HG02885 (cell line): ENCODE data around the gene ARHGEF11.

Source experiments
- ATAC-seq: cut with Tn5 transposase; IDR thresholded peaks from one replicate; pipeline ENCODE4 v1.9.1; 2021; ENCODE audit warnings: mild to moderate bottlenecking; ENCODE audit not compliant: unreplicated experiment, poor library complexity

ARHGEF11 gene

DNA sequence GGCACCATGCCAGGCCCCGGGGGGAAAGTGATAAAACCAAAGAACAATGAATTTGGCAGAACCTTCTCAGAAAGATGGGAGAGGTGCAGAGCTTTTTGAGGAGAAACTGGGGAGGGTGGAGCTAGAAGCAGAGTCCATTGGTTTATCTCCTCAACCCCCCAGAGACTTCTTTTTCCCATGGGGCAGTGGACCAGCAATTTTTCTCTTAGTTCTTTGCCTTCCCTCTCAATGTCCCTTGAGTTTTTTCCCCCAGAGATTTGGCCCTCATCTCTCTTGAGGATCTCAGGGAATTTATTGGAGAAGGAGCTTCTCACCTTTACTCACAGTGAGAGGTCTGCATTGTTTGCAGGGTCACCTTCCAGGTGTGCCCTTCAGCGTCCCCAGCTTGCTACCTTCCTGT lies 5.3 kb upstream of the ARHGEF11 start:
- ATAC-seq, result no peak

DNA sequence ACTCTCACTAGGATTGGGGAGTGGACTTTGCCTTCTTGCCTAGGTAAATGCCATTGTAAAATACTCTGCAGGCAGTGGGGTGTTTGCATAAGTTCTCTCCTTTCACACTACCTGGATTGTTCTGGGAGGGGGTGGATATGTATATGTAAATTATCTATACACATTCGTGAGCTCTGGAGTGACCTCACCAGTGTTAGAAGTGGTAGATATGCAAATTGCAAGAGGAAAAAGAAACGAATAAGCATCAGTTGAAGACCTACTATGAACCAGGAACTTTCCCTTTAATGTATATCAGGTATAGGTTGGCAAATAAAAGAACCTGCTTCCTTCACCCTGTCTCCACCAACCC lies 1.5 kb upstream of the ARHGEF11 start:
- no peak for ATAC-seq

- ATAC-seq, result no peak
Measured at GRCh38 chr1:157044326-157044725, 1.2 kb downstream of the ARHGEF11 start.

DNA sequence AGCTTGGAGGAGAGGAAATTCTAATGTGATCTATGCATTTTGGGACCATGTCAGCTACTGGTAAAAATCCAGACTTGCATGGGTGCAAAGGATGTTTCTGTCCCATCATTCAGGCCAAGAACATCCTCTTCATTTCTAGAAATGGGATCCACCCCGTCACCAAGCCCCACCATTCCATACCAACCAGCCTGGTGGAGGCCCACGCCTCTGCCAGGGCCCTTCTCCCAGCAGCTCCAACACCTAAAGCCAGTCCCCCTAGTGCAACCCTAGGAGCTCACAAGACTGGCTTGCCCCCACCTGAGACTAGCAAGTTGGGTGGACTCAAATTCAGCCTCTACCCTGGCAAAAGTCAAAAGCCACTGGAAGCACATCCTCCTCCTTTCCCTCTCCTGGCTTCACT lies 1.9 kb downstream of the ARHGEF11 start:
- ATAC-seq, result no peak

- no peak for ATAC-seq
Measured at GRCh38 chr1:157042846-157043245, 2.7 kb downstream of the ARHGEF11 start.

DNA sequence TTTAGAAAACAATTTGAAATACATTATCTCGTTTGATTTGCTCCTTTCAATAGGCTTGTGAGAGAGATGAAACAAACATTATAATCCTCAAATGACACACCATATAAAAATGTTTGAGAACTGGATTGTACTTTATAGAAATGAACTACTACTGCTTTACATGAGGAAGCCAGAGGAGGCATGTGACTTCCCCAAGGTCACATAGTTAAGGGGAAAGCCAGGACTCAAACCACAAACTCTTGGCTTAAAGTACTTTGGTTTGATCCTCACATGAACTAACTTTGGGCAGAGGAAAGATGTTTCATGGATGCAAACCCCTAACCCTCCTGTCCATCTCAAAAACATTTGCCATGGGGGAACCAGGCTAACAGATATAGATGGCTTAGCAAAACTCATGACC lies 4.7 kb downstream of the ARHGEF11 start:
- ATAC-seq, result no peak

DNA sequence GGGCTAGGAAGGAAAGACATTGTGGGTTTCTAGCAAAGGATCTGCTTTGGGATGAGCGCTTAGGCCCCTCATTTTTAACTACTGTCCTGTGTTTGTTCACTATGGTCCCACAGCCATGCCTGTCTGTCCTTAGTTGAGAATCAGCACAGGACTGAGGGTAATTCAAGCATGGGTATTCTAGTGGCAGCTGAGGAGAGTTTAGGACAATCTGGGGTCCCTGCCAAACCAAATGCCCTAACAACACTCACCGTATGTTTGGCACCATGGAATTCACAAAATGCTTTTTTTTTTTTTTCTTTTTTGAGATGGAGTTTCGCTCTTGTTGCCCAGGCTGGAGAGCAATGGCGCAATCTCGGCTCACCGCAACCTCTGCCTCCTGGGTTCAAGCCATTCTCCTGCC lies 10.4 kb downstream of the ARHGEF11 start:
- no peak for ATAC-seq

DNA sequence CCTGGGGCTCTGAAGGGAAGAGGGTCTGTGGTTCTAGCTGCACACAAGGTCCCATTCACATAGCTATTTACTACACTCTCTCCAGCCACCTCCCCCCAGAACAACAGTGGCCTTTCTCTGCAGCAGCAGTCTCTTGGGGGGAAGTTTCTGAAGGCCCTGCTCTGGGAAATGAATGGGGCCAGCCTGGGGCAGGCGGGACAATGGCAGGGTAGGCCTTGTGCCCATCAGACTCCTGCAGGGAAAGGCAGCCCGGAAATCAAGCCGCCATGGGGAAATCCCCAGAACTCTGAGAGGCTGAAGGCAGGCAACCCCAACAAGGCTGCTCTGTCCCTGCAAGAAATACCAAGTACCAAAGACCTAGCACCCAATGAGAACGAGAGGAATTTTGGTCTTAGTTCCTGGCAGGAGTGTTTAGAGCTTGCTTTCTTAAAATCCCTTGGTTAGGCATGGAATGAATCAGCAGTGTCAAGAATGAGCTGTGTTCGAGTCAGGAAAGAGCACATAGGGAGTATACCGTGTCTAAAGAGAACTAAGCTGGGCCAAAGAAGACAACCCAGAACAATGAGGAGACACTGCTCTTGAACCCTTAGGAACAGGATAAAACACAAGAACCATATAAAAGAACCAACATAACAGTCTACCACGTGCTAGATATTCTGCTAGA lies 11.3 kb downstream of the ARHGEF11 start:
- no peak for ATAC-seq

GRCh38 chr1:157033357-157033876 lies 12.1 kb downstream of the ARHGEF11 start:
- no peak for ATAC-seq

DNA sequence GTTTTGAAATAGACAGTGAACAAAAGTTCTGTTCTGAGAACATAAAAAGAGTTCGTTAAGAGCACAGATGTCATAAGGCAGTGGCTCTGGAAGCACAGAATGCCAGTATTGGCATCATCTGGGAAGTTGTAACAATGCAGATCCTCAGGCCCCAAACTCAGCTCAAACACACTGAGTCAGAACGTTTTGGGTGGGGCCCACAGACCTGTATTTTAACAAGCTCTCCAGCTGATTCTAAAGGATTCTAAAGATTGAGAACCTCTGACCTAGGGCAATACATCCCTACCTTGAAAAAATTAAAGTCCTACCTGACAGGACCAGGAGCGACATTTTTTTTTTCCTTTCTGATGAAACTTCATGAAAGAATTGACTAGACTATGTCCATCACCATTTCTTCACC lies 13.2 kb downstream of the ARHGEF11 start:
- no peak for ATAC-seq

GRCh38 chr1:157030728-157031127 lies 14.8 kb downstream of the ARHGEF11 start:
- ATAC-seq, result no peak

DNA sequence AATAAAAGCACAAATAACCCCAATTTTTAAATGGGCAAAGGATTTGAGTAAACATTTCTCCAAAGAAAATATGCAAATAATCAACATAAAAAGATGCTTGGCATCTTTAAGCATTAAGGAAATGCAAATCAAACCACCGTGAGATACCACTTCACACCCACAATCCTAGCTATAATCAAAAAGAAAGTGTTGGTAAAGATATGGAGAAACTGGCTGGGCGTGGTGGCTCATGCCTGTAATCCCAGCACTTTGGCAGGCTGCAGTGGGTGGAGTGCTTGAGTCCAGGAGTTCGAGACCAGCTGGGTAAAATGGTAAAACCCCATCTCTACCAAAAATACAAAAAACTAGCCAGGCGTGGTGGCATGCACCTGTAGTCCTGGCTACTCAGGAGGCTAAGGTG lies 16.9 kb downstream of the ARHGEF11 start:
- ATAC-seq, result no peak

DNA sequence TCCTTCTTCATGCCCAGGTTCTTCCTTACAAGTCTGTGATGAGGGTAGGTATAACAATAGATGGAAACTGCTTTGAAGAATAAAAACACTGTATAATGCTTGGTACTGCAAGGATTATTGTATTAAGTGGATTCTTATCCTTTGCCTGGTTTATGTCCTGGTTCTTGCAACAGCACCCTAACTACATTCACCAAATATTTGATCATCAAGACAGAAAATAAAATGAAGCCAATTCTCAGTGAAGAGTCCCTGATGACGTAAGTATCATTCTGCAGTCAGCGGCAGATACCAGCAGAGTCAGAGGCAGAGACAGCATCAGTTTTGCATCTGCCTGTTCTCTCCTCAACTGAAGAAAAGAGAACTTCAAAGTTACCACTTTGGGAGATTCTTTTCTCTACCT lies 19.7 kb downstream of the ARHGEF11 start:
- no peak for ATAC-seq

DNA sequence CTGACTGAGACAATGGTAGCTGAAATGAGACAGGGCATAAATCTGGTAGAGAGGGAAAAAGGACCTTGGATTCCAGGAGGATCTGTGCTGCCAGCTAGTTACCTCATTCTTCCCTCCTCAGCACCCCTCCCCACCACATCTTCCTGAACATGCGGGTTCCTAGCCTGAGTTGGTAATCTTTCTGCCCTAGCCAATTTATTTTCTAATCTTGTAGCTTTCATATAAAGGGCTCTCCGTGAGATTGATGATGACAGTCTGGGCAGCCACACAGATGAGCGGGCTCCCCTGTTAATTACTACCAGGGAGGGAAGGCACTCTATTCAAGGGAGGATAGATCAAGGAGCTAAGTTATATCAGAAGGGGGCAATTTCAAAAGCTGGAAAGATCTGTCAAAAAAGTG lies 20.2 kb downstream of the ARHGEF11 start:
- no peak for ATAC-seq

DNA sequence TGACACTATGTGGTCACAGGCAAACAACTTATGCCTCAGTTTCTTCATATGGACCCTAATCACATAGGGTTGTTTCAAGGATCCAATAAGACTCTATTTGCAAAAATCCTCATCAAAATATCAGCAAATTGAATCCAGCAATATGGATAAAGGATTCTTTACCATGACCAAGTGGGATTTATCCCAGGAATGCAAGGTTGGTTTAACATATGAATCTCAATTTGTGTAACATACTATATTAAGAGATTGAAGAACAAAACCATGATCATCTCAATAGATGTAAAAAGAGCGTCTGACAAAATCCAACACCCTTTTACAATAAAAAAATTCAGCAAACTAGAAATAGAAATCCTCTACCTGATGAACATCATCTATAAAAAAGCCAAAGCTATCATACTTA lies 23.9 kb downstream of the ARHGEF11 start:
- no peak for ATAC-seq

DNA sequence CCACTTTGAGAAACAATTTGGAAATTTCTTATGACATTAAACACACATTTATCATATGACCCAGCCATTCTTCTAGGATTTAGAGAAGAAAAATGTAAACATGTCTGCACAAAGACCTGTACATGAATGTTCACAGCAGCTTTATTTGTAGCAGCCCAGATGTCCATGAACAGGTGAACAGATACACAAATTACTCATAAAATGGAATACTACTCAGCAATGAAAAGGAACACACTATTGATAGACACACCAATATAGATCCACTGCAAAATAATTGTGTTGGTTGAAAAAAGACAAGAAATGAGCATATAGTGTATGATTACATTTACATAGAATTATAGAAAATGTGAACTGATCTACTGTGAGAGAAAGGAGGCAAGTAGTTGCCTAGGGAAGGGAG lies 26.1 kb downstream of the ARHGEF11 start:
- ATAC-seq, result no peak

GRCh38 chr1:157011845-157012244 lies 33.7 kb downstream of the ARHGEF11 start:
- no peak for ATAC-seq

- no peak for ATAC-seq
Measured at GRCh38 chr1:157008502-157008901, 37.0 kb downstream of the ARHGEF11 start.

DNA sequence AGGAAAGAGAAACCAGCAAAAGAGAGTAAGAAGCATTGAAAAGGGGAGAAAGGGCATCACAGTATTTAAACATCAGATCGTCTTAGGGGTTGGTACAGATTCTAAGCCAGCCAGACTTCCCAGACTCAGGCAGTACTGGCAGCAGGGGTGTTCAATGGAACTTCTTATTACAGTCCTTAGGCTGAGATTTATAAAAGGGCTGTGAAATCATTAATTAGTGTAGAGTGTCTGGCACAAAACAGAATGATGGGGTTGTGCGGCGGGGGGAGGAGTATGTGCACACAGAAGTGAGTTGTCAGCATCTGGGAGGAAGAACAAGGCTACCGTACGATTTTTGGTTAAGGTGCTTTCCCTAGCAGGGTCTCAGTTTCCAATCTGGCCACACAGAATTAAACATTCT lies 38.2 kb downstream of the ARHGEF11 start:
- ATAC-seq, result no peak

GRCh38 chr1:157006676-157007075 lies 38.9 kb downstream of the ARHGEF11 start:
- no peak for ATAC-seq

DNA sequence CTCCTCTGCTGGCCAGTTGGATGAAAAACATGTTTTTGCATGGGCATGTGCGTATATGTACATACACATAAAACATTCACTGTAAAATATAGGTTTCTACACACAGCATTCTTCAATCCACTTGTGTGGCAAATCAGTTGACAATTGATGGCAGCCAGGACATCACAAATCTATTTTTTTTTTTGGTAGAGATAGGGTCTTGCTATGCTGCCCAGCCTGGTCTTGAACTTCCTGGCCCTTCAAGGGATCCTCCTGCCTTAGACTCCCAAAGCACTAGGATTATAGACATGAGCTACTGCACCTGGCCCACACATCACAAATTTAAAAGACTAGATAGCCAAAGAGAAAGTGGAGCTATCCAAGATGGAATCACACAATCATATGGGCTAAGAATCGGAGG lies 39.6 kb downstream of the ARHGEF11 start:
- ATAC-seq, result no peak

GRCh38 chr1:157004806-157005205 lies 40.7 kb downstream of the ARHGEF11 start:
- no peak for ATAC-seq

DNA sequence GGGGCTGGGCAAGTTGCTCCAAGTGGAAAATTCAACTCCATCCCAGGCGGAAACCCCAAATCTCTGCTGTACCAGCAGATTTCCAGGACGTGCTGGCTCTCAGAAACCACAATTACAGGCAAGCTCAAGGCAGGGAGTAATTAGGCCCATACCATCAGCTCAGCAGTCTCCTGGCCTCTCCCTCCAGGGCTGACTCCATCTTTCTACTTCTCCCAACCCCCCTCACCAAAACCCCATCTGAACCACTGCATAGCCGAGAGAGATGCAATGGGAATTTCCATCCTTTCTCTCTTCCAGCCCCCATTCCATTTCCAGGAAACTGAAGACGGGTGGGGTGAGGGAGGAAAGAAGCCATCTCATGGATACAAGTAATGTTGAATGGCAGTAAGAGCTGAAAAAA lies 41.2 kb downstream of the ARHGEF11 start:
- ATAC-seq, result no peak
